HL-60 (cell line): ENCODE data around the gene CRABP2.

Source experiments
- DNase-seq, 2 experiments: peaks; one replicate each; pipeline ENCODE4 v3.0.0-alpha.2; 2010 to 2020; ENCODE audit warnings: low read depth in 1 of 2, low spot score in 1 of 2
- H3K27ac ChIP-seq: fragments of 250-450 bp; sonication (Bioruptor Pico); replicated peaks from 2 replicates; pipeline ENCODE4 v1.5.1; 2020; ENCODE audit warnings: mild to moderate bottlenecking, moderate library complexity
- H3K27me3 ChIP-seq: fragments of 250-450 bp; sonication (Bioruptor Pico); 2 replicates; pipeline ENCODE4 v1.5.1; 2021; ENCODE audit warnings: mild to moderate bottlenecking, moderate library complexity; ENCODE audit not compliant: insufficient read depth, poor library complexity, severe bottlenecking
- H3K4me3 ChIP-seq: replicated peaks from 2 replicates; pipeline ENCODE4 v1.5.1; 2011; ENCODE audit warnings: mild to moderate bottlenecking, control low read depth, low read length; ENCODE audit not compliant: insufficient read depth
- CTCF ChIP-seq: IDR thresholded peaks from one replicate; pipeline ENCODE4 v1.5.1; 2011; ENCODE audit warnings: low read length, control low read depth, inconsistent platforms; ENCODE audit not compliant: insufficient read depth
- GABPA ChIP-seq: IDR thresholded peaks from 2 replicates; pipeline ENCODE4 v1.6.1; 2012; ENCODE audit warnings: low read depth
- POLR2AphosphoS5 ChIP-seq: IDR thresholded peaks from 2 replicates; pipeline ENCODE4 v1.6.1; 2012; ENCODE audit warnings: low read depth
- SPI1 ChIP-seq: IDR thresholded peaks from 2 replicates; pipeline ENCODE4 v1.6.1; 2012; ENCODE audit warnings: low read depth, mild to moderate bottlenecking, borderline replicate concordance
- TF ChIP-seq, protein P1 (sequence below): IDR thresholded peaks from 2 replicates; pipeline ENCODE4 v1.6.1; 2012; ENCODE audit warnings: low read depth; ENCODE audit not compliant: insufficient replicate concordance

Gene CRABP2

DNA sequence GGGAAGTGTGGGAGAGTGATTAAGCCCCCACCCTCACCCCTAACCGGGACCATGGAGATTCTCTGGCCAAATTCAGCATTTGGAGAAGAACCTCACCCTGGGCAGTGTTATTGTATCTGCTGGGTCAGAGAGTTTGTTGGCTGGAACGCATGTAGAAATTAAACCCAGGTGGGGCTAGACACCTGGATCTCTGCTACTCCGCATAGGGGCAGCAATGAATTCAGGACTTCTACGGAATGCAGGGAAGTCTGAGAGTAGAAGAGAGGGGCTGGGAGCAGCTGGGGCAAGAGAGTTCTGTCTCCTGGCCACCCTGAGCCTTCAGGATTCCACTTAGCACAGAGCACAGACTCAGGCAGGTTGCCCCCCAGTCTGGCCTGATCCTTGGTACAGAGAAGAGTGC lies 3.6 kb upstream of the CRABP2 start:
- TF ChIP-seq SPI1, result no peak
- TF ChIP-seq POLR2AphosphoS5, result no peak
- TF ChIP-seq, protein P1, sequence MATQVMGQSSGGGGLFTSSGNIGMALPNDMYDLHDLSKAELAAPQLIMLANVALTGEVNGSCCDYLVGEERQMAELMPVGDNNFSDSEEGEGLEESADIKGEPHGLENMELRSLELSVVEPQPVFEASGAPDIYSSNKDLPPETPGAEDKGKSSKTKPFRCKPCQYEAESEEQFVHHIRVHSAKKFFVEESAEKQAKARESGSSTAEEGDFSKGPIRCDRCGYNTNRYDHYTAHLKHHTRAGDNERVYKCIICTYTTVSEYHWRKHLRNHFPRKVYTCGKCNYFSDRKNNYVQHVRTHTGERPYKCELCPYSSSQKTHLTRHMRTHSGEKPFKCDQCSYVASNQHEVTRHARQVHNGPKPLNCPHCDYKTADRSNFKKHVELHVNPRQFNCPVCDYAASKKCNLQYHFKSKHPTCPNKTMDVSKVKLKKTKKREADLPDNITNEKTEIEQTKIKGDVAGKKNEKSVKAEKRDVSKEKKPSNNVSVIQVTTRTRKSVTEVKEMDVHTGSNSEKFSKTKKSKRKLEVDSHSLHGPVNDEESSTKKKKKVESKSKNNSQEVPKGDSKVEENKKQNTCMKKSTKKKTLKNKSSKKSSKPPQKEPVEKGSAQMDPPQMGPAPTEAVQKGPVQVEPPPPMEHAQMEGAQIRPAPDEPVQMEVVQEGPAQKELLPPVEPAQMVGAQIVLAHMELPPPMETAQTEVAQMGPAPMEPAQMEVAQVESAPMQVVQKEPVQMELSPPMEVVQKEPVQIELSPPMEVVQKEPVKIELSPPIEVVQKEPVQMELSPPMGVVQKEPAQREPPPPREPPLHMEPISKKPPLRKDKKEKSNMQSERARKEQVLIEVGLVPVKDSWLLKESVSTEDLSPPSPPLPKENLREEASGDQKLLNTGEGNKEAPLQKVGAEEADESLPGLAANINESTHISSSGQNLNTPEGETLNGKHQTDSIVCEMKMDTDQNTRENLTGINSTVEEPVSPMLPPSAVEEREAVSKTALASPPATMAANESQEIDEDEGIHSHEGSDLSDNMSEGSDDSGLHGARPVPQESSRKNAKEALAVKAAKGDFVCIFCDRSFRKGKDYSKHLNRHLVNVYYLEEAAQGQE, result no peak
- TF ChIP-seq CTCF, result no peak
- TF ChIP-seq GABPA, result no peak
- H3K4me3 ChIP-seq, result no peak overlapping the region
- peaks cover 35% of the 10 kb centered on the region for H3K27me3 ChIP-seq
- no peak for DNase-seq
- H3K27ac ChIP-seq, result no peak overlapping the region

- Histone ChIP-seq H3K27ac (no peak overlapping the region), H3K4me3 (no peak overlapping the region), H3K27me3 (peaks cover 43% of the 10 kb centered on the region)
- no peak for DNase-seq
- TF ChIP-seq SPI1, result no peak
- TF ChIP-seq, protein P1, result no peak
- TF ChIP-seq CTCF, result no peak
- TF ChIP-seq POLR2AphosphoS5, result no peak
- no peak for TF ChIP-seq GABPA
These were observed 2.9 kb upstream of the CRABP2 start for GRCh38 chr1:156708218-156708661.

DNA sequence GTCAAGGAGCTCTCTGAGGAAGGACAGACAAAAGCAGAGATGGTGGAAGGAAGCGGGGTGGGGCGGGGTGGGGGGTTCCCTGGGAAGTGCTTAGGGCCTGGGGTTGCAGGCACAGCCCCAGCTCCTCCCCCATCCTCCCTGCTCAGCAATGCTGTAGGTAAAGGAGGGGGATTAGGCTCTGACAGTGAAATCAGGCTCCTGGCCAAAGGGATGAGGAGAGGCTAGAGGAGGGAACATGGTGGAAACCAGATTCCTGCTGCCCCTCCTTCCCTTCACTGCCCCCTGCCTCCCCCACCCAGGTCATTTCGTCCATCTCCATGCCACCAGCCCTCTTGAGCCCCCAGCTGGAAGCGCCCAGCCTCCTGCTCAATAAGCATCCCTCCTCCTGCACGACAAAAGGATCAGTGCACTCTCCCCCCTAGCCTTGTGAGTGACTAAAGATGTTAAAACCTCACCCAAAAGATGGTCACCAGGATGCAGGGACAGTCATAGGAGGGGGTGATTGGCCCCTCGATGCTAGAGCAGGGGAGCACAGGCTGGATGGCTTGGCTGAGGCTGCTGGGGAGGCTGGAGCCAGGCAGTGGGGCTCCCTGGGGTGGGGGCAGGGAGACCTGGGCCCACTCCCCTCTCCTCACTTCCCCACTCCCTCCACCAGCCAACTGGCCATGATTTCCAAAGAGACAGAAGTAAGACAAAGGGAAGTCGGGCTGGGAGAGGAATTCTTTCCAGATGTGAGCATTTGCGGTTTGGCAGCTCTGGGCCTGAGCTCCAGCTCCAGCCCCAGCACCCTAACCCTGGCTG lies 2.2 kb upstream of the CRABP2 start:
- DNase-seq, result no peak
- TF ChIP-seq, protein P1, result no peak
- TF ChIP-seq GABPA, result no peak
- no peak for TF ChIP-seq CTCF
- no peak for TF ChIP-seq POLR2AphosphoS5
- no peak for TF ChIP-seq SPI1
- Histone ChIP-seq H3K4me3 (no peak overlapping the region), H3K27ac (no peak overlapping the region), H3K27me3 (peaks cover 43% of the 10 kb centered on the region)
